AG04449 (cell line): ENCODE results near the gene NCAM2.
"Not testable (repeated sequence)": the region's sequence is repeated elsewhere in the genome, so short reads cannot be mapped to it uniquely, and the experiment has no call there.

ENCODE experiments used
- CTCF ChIA-PET: fragments of 350-600 bp; formaldehyde crosslinking; extraction: SDS; loops from one replicate; lab custom pipeline; 2021; ENCODE audit warnings: antibody characterized with exemption; lab: Yijun Ruan, JAX
- POLR2A ChIA-PET: fragments of 400-600, 350-600 bp; formaldehyde crosslinking; extraction: SDS; loops from one replicate; lab custom pipeline; 2020; ENCODE audit warnings: antibody characterized with exemption, inconsistent platforms; lab: Yijun Ruan, JAX
- DNase-seq: peaks from one replicate; pipeline ENCODE4 v3.0.0-alpha.2; 2010; ENCODE audit warnings: low read depth, low spot score
- H3K4me3 ChIP-seq: 2 replicates; pipeline ENCODE4 v1.5.1; 2011; ENCODE audit warnings: low read depth, mild to moderate bottlenecking, control low read depth, low read length
- TF ChIP-seq, protein P1 (sequence below): IDR thresholded peaks from one replicate; pipeline ENCODE4 v1.5.1; 2011; ENCODE audit warnings: mild to moderate bottlenecking, moderate library complexity, low read length, control low read depth, inconsistent platforms; ENCODE audit not compliant: insufficient read depth; ENCODE audit errors: missing control alignments

NCAM2 gene

DNA sequence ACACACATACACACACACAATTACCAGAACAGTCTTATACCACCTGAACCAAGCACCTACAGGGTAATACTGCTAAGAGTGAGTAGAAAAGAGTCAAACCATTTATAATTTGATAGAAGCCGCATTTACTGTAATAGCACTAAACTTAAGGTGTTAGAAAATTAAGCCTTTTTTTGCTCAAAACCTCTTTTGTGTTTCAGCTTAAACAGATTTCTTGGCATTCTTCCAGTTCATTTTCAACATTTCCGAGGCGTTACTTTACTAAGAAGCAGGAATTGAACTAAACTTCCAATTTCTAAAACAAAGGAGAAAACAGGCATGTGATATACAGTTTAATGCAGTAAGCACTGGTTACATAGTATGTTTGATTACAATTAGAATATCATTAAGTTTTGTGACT, 387.2 kb downstream of the NCAM2 start:
- ChIA-PET CTCF (interaction anchor here (0.7 kb wide), 1 partner anchor 10 kb away, joined by 3 read pairs; no protein-coding TSS in a partner anchor), POLR2A (no interaction called here)
- no peak for DNase-seq
- H3K4me3 ChIP-seq: no peak overlapping the region
- TF ChIP-seq, protein P1, sequence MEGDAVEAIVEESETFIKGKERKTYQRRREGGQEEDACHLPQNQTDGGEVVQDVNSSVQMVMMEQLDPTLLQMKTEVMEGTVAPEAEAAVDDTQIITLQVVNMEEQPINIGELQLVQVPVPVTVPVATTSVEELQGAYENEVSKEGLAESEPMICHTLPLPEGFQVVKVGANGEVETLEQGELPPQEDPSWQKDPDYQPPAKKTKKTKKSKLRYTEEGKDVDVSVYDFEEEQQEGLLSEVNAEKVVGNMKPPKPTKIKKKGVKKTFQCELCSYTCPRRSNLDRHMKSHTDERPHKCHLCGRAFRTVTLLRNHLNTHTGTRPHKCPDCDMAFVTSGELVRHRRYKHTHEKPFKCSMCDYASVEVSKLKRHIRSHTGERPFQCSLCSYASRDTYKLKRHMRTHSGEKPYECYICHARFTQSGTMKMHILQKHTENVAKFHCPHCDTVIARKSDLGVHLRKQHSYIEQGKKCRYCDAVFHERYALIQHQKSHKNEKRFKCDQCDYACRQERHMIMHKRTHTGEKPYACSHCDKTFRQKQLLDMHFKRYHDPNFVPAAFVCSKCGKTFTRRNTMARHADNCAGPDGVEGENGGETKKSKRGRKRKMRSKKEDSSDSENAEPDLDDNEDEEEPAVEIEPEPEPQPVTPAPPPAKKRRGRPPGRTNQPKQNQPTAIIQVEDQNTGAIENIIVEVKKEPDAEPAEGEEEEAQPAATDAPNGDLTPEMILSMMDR: no peak

DNA sequence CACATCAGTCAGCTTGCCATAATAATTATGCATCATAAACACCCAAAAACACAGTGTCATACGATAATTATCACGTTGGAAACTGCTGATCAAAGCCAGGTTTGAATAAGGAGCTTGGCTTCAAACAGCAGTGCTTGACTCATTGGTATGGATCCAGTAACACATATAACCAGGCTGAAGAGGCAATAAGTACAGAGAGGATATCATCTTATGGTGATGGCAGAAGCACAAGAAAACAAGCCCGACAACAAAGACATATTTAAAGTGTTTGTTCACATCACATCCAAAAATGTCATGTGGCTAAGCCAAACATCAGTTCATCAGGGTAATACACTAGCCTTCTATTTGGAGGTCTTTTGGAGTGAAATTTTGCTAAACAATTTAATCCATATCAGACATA, 389.7 kb downstream of the NCAM2 start:
- H3K4me3 ChIP-seq: no peak overlapping the region
- no peak for DNase-seq
- POLR2A ChIA-PET: no interaction called here
- TF ChIP-seq, protein P1: no peak
- CTCF ChIA-PET: no interaction called here

DNA sequence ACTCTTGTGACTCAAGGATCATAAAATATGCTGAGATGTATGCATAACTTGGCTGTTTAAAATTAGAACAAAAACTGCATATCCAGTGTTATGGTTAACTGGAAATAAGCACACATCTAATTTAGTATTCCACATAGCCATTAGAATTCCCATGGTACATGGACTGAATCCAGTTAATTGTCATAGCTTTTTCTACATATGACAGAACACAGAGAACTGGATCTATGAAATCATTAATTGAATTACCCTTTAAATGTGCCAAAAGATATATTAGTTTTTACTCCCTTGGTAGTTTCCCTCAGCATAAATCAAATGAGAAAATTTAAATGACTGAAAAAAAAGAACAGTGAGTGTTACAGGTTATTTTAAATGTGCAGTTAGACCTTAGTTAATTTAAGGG, 395.9 kb downstream of the NCAM2 start:
- H3K4me3 ChIP-seq: no peak overlapping the region
- CTCF ChIA-PET: interaction anchor here (1.0 kb wide), 1 partner anchor 18 kb away, joined by 3 read pairs; no protein-coding TSS in a partner anchor
- POLR2A ChIA-PET: no interaction called here
- TF ChIP-seq, protein P1: no peak
- DNase-seq: no peak

DNA sequence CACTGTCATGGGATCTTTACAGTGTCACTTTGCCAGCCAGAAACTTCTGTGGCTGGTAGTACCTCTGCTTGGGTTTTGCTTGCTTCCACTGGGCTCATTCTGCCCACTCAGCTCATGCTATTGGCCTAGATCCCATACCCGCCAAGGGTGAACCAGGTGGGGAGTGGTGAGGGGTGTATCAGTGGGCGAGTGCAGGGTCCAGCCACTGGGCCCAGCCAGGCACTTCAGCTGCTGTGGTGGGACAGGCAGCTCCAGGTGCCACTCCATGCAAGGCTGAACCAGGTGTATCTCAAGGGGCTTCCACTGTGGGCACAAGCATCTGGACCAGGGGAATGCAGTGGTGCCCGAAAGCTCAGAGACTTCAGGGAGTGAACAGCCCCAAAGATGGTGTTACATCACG, 398.2 kb downstream of the NCAM2 start:
- no peak for DNase-seq
- CTCF ChIA-PET: no interaction called here
- POLR2A ChIA-PET: no interaction called here
- TF ChIP-seq, protein P1: no peak
- H3K4me3 ChIP-seq: no peak overlapping the region

DNA sequence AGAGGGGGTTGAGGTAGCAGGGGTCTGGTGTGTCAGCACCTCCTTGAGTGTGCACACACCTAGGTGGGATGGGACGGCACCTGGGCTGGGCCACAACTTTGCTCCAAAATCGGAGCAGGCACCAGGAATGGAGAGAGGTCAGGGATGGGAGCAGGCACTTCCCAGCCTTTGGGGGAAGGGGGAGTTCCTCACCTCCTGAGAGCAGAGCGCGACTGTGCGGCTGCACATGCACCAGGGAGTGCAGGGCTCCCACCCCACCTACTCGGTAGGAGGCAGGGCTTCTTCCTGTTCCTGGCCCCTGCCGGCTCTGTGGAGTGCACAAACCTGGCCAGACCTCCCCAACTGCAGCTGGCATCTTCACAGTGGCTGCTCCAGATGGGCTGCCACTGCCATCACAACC, 399.3 kb downstream of the NCAM2 start:
- POLR2A ChIA-PET: no interaction called here
- no peak for DNase-seq
- no peak overlapping the region for H3K4me3 ChIP-seq
- TF ChIP-seq, protein P1: no peak
- CTCF ChIA-PET: no interaction called here

DNA sequence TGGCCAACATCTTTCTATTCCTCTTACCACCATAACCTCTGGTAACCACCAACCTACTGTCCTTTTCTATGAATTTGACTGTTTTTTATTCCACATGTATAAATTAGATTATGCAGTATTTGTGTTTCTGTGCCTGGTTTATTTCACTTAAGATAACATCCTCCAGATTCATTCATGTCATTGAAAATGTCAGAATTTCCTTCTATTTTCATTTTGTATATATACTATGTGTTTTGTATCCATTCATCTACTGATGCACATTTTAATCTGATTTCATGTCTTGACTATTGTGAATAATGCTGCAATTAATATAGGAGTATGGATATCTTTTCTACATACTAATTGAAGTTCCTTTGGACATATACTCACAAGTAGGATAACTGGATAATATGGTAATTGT, 403.2 kb downstream of the NCAM2 start:
- ChIA-PET CTCF (no interaction called here), POLR2A (no interaction called here)
- no peak for DNase-seq
- H3K4me3 ChIP-seq: no peak overlapping the region
- TF ChIP-seq, protein P1: no peak

DNA sequence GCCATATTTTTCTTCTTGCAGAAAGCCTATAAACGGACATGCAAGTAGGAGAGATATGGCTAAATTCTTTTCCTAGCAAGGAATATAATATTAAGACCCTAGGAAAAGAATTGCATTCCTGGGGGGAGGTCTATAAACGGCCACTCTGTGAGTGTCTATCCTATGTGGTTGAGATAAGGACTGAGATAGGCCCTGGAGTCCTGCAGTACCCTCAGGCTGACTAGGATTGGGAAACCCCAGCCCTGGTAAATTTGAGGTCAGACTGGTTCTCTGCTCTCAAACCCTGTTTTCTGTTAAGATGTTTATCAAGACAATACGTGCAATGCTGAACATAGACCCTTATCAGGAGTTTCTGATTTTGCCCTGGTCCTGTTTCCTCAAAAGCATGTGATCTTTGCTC, 404.0 kb downstream of the NCAM2 start:
- CTCF ChIA-PET, POLR2A ChIA-PET, H3K4me3 ChIP-seq, DNase-seq: not testable (repeated sequence)

DNA sequence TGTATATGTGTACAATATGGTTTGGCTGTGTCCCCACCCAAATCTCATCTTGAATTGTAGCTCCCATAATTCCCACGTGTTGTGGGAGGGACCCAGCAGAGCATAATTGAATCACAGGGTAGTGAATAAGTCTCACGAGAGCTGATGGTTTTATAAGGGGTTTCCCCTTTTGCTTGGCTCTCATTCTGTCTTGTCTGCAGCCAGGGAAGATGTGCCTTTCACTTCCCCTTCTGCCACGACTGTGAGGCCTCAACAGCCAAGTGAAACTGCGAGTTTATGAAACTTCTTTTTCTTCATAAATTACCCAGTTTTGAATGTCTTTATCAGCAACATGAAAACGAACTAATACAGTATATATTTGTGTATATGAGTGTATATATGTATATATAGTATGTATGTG, 406.1 kb downstream of the NCAM2 start:
- DNase-seq, CTCF ChIA-PET: not testable (repeated sequence)

More for the DNA sequence above, 406.1 kb downstream of the NCAM2 start:
- H3K4me3 ChIP-seq, POLR2A ChIA-PET: not testable (repeated sequence)
